H7 (cell line): Measurements from ENCODE around the gene EGF. TPM values are rescaled to one million over a fixed set of nuclear protein-coding genes. Genes with fewer than 3 reads are reported as not detected.
A peak's percentile ranks its signal among the peaks of the same experiment; 100 is the strongest.
"Not testable (repeated sequence)": the region's sequence is repeated elsewhere in the genome, so short reads cannot be mapped to it uniquely, and the experiment has no call there.

ENCODE experiments used
- DNase-seq: peaks from one replicate; pipeline ENCODE4 v3.0.0; 2012
- H3K27me3 ChIP-seq: 2 replicates; pipeline ENCODE4 v1.6.0; 2011; ENCODE audit warnings: mild to moderate bottlenecking, low read length; ENCODE audit not compliant: control insufficient read depth, insufficient read depth
- H3K36me3 ChIP-seq: replicated peaks from 2 replicates; pipeline ENCODE4 v1.5.1; 2011; ENCODE audit warnings: low read length; ENCODE audit not compliant: control insufficient read depth, insufficient read depth
- H3K4me3 ChIP-seq: 2 replicates; pipeline ENCODE4 v1.5.1; 2011; ENCODE audit warnings: low read depth, mild to moderate bottlenecking, control low read depth, low read length, moderate library complexity; ENCODE audit not compliant: insufficient read depth
- total RNA-seq: library from RNA; depleted of rRNA; stranded (reverse); fragments of >200 nt; shearing (Covaris generic); gene quantifications from 2 replicates; pipeline ENCODE4 v1.2.3, GENCODE V29; 2014; rRNA removed

The EGF gene
- total RNA-seq, result 4.1 and 5.3 TPM in 2 replicates

DNA sequence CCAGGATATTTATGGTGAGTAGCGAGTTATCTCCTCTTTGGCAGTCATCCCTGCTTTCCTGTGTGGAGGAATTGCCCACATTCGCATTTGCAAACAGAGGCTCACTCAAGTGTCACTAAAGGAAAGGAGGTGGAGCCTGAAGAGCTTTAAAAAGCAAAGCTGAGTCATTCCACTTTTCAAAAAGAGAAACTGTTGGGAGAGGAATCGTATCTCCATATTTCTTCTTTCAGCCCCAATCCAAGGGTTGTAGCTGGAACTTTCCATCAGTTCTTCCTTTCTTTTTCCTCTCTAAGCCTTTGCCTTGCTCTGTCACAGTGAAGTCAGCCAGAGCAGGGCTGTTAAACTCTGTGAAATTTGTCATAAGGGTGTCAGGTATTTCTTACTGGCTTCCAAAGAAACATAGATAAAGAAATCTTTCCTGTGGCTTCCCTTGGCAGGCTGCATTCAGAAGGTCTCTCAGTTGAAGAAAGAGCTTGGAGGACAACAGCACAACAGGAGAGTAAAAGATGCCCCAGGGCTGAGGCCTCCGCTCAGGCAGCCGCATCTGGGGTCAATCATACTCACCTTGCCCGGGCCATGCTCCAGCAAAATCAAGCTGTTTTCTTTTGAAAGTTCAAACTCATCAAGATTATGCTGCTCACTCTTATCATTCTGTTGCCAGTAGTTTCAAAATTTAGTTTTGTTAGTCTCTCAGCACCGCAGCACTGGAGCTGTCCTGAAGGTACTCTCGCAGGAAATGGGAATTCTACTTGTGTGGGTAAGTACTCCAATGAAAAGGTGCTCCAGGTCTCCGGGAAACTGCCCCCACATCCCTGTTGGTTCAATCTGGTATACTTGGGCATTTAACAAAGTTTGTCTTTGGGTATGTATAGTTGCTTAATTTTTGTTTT, at the start of gene EGF:
Gene EGF, plus strand, starts transcription at position 178 of the 890 bp plus-strand sequence. Its CDS starts 453 bp downstream, at position 631.
- Histone ChIP-seq H3K36me3 (no peaks in the 10 kb centered on the region), H3K4me3 (peak within 1 kb of the TSS; percentile 0; the same call in 1 of the 2 replicates), H3K27me3 (no peaks in the 10 kb centered on the region)
- no peak for DNase-seq

DNA sequence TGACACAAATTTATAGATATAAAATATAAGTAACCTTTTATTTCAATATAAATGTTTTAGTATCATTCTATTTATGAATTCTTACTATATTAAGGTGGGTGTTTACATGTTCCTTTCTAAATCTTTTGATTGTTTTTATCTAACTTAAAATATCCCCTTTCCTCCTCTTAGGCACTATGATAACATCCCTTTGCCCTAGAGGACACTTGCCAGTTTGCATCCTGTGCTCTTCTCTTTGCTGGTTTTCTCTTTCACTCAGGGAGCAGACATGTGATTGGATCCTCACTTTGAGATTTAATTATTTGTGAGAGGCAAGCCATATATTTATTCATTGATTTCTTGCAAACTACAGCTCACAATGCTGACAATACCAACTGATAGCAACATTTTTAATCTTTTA, 48.5 kb upstream of the EGF start:
- peak; percentile 7 for DNase-seq

DNA sequence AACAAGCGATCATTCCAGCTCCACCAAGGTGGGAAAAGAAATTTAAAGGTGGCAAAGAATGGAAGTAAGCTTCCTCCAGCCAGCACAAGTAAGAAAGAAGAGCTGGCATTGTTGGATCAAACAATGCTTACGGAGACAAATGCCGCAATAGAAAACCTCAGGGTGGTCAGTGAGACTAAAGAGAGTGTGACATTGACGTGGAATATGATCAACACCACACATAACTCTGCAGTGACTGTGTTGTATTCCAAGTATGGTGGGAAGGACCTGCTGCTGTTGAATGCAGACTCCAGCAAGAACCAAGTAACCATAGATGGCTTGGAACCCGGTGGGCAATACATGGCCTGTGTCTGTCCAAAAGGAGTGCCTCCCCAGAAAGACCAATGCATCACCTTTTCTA, 42.6 kb upstream of the EGF start:
- Histone ChIP-seq H3K27me3 (no peaks in the 10 kb centered on the region), H3K36me3 (no peaks in the 10 kb centered on the region), H3K4me3 (no peak overlapping the region)
- DNase-seq, result no peak

More for the DNA sequence above, 48.5 kb upstream of the EGF start:
- Histone ChIP-seq H3K4me3 (no peak overlapping the region), H3K27me3 (no peaks in the 10 kb centered on the region), H3K36me3 (no peaks in the 10 kb centered on the region)

DNA sequence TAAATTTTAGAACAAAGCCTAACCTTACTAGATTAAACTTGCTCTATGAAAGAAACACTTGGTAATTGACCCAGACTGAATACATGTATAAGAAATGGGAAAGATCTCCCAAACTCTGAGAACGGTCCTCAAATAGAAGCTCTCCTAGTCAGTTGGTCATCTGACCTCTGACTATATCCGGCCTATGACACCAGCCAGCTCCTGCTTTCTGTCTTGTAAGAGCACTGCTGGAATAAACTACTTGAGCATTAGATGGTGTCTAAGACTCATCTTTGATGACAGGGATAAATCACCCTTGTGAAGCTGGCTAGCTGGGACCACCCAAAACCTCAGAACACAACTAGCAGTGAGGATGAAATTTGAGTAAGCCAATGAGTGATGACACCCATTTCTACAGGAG, 40.6 kb upstream of the EGF start:
- H3K36me3 ChIP-seq, result no peaks in the 10 kb centered on the region
- H3K27me3 ChIP-seq, result no peaks in the 10 kb centered on the region
- DNase-seq, result no peak
- H3K4me3 ChIP-seq, result no peak overlapping the region

DNA sequence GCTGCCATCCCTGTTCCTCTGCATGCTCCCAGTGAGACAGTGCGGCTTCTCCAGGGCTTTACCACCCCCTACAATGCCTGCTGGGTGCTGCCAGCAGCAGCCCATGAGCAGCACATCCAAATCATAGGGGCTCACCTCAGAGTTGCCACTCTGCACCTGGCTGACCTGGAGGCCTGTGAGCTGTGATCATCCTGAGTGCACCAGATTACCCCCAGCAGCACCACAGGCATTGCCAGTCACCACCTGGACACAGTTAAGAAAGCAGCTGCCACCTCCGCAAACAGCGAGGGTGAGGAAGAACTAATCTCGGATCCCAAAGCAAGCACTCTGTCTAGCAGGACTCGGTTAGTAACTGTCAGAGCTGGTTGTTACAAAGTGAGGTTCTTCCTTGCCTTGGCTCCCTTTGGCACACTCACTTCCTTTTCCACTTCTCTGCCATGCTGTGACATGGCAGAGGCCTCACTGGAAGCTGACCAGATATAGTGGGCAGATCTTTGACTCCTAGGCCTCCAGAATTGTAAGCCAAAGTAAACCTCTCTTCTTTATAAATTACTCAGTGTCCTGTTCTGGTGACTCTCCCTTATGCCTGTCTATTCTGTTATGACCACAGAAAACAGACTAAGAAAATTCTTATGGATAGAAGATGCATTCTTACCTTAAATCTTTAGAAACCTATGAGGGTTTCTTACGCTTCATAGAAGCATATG, 39.6 kb upstream of the EGF start:
- H3K4me3 ChIP-seq, result no peak overlapping the region
- H3K27me3 ChIP-seq, result no peaks in the 10 kb centered on the region; the same call in 1 of the 2 replicates
- H3K36me3 ChIP-seq, result no peaks in the 10 kb centered on the region
- DNase-seq, result no peak

DNA sequence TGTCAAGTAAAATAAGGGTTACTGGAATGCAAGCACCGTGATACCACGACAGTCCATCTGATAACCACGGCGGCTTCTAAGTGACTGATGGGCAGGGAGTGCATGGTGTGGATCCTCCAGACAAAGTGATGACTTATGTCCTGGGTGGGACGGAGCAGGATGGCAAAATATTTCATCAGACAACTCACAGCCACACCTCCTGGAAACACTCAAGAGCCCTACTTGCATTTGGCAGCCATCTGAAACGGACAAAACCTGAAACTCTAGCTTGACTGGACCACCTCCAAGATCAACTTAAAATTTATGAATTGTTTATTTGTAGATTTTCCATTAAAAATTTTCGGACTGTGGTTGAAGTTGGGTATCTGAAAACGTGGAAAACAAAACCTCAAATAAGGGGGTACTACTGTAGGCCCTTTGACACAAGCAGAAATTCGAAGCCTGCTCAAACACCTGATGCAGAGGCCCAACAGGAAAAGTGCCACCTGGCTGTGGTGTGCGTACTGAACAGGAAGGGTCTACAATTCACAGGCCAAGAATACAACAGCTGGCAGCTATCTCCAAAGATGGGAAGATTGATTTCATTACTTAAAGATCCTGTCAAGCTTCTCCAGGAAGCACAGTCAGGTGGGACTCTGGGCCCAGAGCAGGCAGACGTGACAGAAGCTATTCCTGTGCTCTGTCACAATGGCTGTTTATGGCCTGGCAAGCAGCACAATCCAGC, 38.7 kb upstream of the EGF start:
- Histone ChIP-seq H3K27me3 (no peaks in the 10 kb centered on the region; the same call in 1 of the 2 replicates), H3K36me3 (no peaks in the 10 kb centered on the region), H3K4me3 (no peak overlapping the region)
- DNase-seq, result no peak

DNA sequence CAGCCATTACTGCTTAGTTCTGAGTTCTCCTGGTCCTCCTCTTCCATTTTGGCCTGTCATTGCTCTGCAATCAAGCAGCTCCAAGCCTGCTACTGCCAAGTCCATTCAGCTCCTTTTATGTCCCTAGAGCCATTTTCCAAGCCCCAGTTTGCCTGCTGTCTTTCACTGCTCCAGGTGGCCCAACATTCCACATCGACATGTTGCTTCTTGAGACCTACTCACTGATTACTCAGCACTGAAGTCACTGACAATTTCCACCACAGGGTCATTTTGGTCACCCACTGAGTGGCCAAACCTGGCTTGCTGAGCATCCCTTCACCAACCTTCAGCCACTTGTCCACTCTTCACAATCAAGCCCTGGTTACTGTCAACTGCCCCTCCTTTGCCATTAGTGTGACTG, 37.6 kb upstream of the EGF start:
- Histone ChIP-seq H3K4me3 (no peak overlapping the region), H3K27me3 (no peaks in the 10 kb centered on the region; the same call in 1 of the 2 replicates), H3K36me3 (no peaks in the 10 kb centered on the region)
- DNase-seq, result no peak

DNA sequence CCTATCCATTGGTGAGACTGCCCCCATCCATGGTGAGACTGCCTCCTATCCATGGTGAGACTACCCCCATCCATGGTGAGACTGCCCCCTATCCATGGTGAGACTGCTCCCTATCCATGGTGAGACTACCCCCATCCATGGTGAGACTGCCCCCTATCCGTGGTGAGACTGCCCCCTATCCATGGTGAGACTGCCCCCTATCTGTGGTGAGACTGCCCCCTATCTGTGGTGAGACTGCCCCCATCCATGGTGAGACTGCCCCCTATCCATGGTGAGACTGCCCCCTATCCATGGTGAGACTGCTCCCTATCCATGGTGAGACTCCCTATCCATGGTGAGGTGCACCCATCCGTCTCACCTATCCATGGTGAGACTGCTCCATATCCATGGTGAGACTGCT, 37.1 kb upstream of the EGF start:
- not testable (repeated sequence) for DNase-seq, H3K36me3 ChIP-seq, H3K27me3 ChIP-seq, H3K4me3 ChIP-seq

DNA sequence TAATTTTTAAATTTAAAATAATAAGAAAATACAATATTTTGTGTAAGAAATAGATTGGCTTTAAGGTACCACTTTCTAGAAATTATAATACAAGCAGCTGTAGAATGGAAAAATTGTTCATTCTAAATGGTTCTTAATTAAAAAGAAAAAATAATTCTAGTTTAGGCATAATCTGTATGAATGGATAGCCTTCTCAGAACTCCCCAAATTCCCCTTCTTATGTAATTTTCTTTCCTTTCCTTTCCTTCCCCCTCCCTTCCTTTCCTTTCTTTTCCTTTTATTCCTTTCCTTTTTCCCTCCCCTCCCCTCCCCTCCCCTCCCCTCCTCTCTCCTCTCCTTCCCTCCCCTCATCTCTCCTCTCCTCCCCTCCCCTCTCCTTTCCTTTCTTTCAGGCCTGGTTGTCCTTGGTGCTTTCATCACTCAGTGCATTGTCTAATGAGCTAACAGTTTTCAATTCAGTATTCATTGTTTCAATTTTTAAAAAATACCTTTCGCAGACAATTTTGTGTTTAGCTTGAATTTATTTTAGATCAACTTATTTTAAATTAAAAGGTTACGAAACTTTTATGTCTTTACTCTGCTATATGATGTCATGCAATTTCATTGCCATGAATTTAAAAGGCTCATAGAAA, 35.9 kb upstream of the EGF start:
- H3K36me3 ChIP-seq, result no peaks in the 10 kb centered on the region
- no peaks in the 10 kb centered on the region; the same call in 1 of the 2 replicates for H3K27me3 ChIP-seq
- no peak for DNase-seq
- H3K4me3 ChIP-seq, result no peak overlapping the region

DNA sequence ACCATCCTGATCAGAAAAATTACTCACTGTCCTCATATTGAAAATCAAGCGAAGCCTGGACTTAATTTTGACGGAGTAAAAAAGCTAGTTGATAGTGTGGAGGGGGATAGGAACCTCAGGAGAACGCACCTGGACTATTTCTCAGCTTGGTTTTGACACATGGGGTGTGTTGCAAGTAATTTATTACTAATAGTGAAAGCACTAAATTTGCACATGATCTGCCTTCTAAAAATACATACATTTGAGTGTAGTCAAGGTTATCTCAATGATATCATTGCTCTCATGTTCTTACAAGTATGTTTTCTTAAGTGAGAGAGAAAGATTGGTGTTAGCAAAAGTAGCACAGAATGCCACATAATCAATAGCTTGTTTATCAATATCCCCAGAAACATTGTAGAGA, 35.3 kb upstream of the EGF start:
- Histone ChIP-seq H3K27me3 (no peaks in the 10 kb centered on the region; the same call in 1 of the 2 replicates), H3K4me3 (no peak overlapping the region), H3K36me3 (no peaks in the 10 kb centered on the region)
- no peak for DNase-seq

DNA sequence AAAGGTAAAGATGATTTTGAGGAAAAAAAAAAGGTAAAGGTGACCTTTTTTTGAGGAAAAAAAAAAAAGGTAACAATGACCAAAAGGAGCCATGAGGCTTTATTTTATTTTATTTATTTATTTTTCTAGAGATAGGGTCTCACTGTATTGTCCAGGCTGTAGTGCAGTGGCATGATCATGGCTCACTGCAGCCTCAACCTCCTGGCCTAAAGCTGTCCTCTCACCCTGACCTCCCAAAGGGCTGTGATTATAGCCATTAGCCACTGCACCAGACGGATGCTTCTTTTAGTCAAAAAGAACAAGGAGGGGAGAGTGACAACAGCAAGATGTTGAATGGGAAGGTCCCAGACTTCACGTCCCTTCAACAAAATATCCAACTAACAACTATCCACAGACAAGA, 34.3 kb upstream of the EGF start:
- no peaks in the 10 kb centered on the region; the same call in 1 of the 2 replicates for H3K27me3 ChIP-seq
- DNase-seq, result no peak
- H3K4me3 ChIP-seq, result no peak overlapping the region
- H3K36me3 ChIP-seq, result no peaks in the 10 kb centered on the region

DNA sequence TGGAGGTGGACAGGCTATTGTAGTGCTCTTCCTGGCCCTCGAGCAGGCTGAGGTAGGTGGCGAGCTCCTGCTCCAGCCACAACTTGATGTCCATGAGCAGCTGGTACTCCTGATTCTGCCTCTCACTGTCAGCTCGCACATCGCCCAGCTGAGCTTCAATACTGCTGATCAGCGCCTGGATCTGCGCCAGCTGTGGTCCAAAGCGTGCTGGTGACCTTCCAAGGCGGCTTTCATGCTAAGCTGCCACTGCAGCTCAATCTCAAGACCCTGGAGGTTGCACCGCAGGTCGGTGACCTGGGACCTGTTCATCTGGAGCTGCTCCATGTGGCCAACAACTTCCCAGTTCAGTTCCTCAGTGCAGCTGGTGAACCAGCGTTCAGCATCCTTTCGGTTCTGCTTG, 33.6 kb upstream of the EGF start:
- H3K36me3 ChIP-seq, result no peaks in the 10 kb centered on the region
- no peaks in the 10 kb centered on the region; the same call in 1 of the 2 replicates for H3K27me3 ChIP-seq
- H3K4me3 ChIP-seq, result no peak overlapping the region
- no peak for DNase-seq

DNA sequence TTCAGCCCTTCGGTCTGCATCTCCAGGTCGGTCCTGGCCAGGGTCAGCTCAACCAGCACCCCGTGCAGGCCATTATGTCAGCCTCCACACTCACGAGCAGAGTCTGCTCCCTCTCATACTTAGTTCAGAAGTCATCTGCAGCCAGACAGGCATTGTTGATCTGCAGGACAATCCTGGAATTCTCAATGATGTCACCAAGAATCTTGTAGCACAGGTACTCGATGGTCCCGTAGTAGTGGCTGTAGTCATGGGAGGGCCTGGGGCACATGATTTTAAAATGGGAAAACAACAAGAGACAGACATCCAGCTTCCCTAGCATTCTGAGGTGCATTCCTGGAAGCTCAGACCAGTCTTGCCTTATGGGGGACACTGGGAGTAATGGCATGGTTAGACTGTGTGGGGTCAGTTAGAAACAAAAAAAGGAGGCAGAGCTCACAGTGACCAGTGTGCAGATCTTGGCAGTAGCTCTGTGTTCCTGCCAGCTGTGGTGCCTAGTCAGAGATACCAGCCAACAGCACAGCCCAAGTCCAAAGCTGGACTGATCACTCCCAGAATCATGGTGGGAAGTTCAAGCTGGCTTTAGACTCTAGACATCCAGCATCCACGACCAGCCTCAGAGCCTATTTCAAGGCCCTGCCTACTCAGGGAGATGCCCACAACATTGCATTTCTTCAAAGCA, 32.9 kb upstream of the EGF start:
- H3K36me3 ChIP-seq, result no peaks in the 10 kb centered on the region
- no peaks in the 10 kb centered on the region; the same call in 1 of the 2 replicates for H3K27me3 ChIP-seq
- H3K4me3 ChIP-seq, result no peak overlapping the region
- no peak for DNase-seq

DNA sequence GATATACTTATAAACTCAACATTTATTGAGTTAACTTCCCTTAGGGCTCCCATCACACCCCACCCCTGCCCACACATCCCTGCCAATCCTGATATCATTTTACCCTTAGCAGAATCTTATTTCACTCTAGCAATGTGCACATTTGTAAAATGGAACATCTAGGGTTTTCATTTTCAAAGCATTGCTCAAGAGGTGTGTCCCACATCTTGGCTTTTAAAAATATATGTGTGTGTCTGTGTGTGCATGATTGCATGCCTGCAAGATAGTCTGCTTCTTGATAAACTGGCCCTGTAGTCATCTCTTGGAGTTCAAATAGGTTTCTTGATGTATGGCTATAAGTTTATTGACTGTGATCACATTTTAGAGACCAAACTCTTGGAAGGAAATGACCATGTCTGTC, 26.4 kb upstream of the EGF start:
- Histone ChIP-seq H3K36me3 (no peaks in the 10 kb centered on the region), H3K4me3 (no peak overlapping the region), H3K27me3 (no peaks in the 10 kb centered on the region)
- DNase-seq, result no peak
